H1 (cell line): ENCODE data around the gene AUH. TPM values are rescaled to one million over a fixed set of nuclear protein-coding genes. Genes with fewer than 3 reads are reported as not detected.

Experiments used
- CTCF ChIA-PET: fragments of 300-600 bp; sonication (Branson Sonifier 250); formaldehyde crosslinking; loops from one replicate; lab custom pipeline; 2021; ENCODE audit not compliant: partially characterized antibody; lab: Charles Lee
- POLR2A ChIA-PET: fragments of 300-600 bp; sonication (Branson Sonifier 250); formaldehyde crosslinking; loops from one replicate; lab custom pipeline; 2021; ENCODE audit warnings: inconsistent platforms; ENCODE audit not compliant: partially characterized antibody; lab: Charles Lee
- DNase-seq, 2 experiments: peaks; one replicate each; pipeline versions ENCODE4 v3.0.0 to v3.0.0-alpha.2; 2010 to 2022; ENCODE audit warnings: low spot score in 2 of 2, low read depth in 1 of 2, mixed read lengths in 1 of 2
- FAIRE-seq: peaks from 2 replicates; lab custom pipeline; 2011; peaks lifted over from hg19 to GRCh38; lab: Jason Lieb, UNC
- H2AFZ ChIP-seq: 2 replicates; pipeline ENCODE4 v1.8.1; 2012; ENCODE audit warnings: low read length, inconsistent platforms
- H2AK5ac ChIP-seq: 2 replicates; pipeline ENCODE4 v1.6.1; 2013; ENCODE audit warnings: low read depth, low read length
- H2BK120ac ChIP-seq: replicated peaks from 2 replicates; pipeline ENCODE3; 2013; ENCODE audit warnings: low read depth, low read length, inconsistent platforms
- H2BK12ac ChIP-seq: 2 replicates; pipeline ENCODE4 v1.6.1; 2013; ENCODE audit warnings: low read depth, low read length
- H2BK15ac ChIP-seq: 2 replicates; pipeline ENCODE4 v1.6.1; 2013; ENCODE audit warnings: low read length
- H2BK20ac ChIP-seq: 2 replicates; pipeline ENCODE4 v1.6.1; 2013; ENCODE audit warnings: low read length
- H2BK5ac ChIP-seq: 2 replicates; pipeline ENCODE4 v1.6.1; 2013; ENCODE audit warnings: low read depth, low read length
- H3K14ac ChIP-seq: 2 replicates; pipeline ENCODE4 v1.6.1; 2013; ENCODE audit warnings: inconsistent platforms; ENCODE audit not compliant: insufficient read length
- H3K18ac ChIP-seq: 2 replicates; pipeline ENCODE4 v1.6.1; 2013; ENCODE audit warnings: low read length; ENCODE audit errors: extremely low read depth
- H3K23ac ChIP-seq: 2 replicates; pipeline ENCODE4 v1.6.1; 2013; ENCODE audit warnings: inconsistent platforms; ENCODE audit not compliant: insufficient read length
- H3K23me2 ChIP-seq: 2 replicates; pipeline ENCODE4 v1.6.1; 2013; ENCODE audit warnings: low read depth, low read length
- H3K27ac ChIP-seq: 2 replicates; pipeline ENCODE4 v1.6.1; 2011; ENCODE audit warnings: low read depth, low read length, inconsistent platforms
- H3K27me3 ChIP-seq, 4 experiments: replicated peaks in 1 of 4; 1 replicate in 1 of 4; 2 replicates in 3 of 4; pipeline versions ENCODE4 v1.6.1 to v1.8.1; 2011 to 2013; ENCODE audit warnings: low read length in 3 of 4, mild to moderate bottlenecking in 3 of 4, inconsistent platforms in 2 of 4, mixed read lengths in 2 of 4, moderate library complexity in 1 of 4; ENCODE audit not compliant: control insufficient read depth in 3 of 4, insufficient read depth in 3 of 4; ENCODE audit errors: extremely low read depth in 1 of 4
- H3K36me3 ChIP-seq, 4 experiments: 2 replicates each; pipeline versions ENCODE4 v1.6.1 to v1.8.1; 2011 to 2013; ENCODE audit warnings: mild to moderate bottlenecking in 4 of 4, low read length in 3 of 4, moderate library complexity in 2 of 4, control low read depth in 1 of 4, inconsistent platforms in 1 of 4; ENCODE audit not compliant: insufficient read depth in 4 of 4, control insufficient read depth in 2 of 4
- H3K4ac ChIP-seq: replicated peaks from 2 replicates; pipeline ENCODE3; 2013; ENCODE audit warnings: low read length, low read depth, mixed read lengths, inconsistent platforms; ENCODE audit not compliant: insufficient read length
- H3K4me1 ChIP-seq, 4 experiments: replicated peaks in 1 of 4; 1 replicate in 1 of 4; 2 replicates in 3 of 4; pipeline versions ENCODE4 v1.6.1 to v1.8.1; 2011 to 2013; ENCODE audit warnings: low read length in 3 of 4, inconsistent platforms in 2 of 4, mixed read lengths in 1 of 4; ENCODE audit not compliant: insufficient read depth in 4 of 4, control insufficient read depth in 3 of 4
- H3K4me2 ChIP-seq, 2 experiments: 2 replicates each; pipeline versions ENCODE4 v1.6.1 to v1.8.1; 2011 to 2013; ENCODE audit warnings: low read depth in 2 of 2, low read length in 2 of 2, control low read depth in 1 of 2, inconsistent platforms in 1 of 2, mild to moderate bottlenecking in 1 of 2; ENCODE audit not compliant: insufficient read depth in 1 of 2
- H3K4me3 ChIP-seq, 4 experiments: fragments of 200-600, 300-600 bp in 1 of 4; sonication (generic), shearing (Covaris generic), sonication (Bioruptor Twin) in 1 of 4; 2 replicates each; pipeline versions ENCODE4 v1.5.1 to v1.8.1; 2011 to 2016; ENCODE audit warnings: low read length in 4 of 4, low read depth in 3 of 4, control low read depth in 2 of 4, inconsistent platforms in 2 of 4, mild to moderate bottlenecking in 2 of 4, mixed read lengths in 1 of 4, moderate library complexity in 1 of 4; ENCODE audit not compliant: insufficient read depth in 2 of 4; ENCODE audit errors: extremely low read depth in 1 of 4
- H3K56ac ChIP-seq: replicated peaks from 2 replicates; pipeline ENCODE3; 2013; ENCODE audit warnings: low read depth, mild to moderate bottlenecking, mixed read lengths, low read length, inconsistent platforms; ENCODE audit not compliant: insufficient read length
- H3K79me1 ChIP-seq: 2 replicates; pipeline ENCODE4 v1.6.1; 2013; ENCODE audit warnings: low read depth, low read length, control low read depth
- H3K79me2 ChIP-seq, 2 experiments: 2 replicates each; pipeline versions ENCODE4 v1.6.1 to v1.8.1; 2012 to 2013; ENCODE audit warnings: low read length in 2 of 2, mild to moderate bottlenecking in 2 of 2, inconsistent platforms in 1 of 2; ENCODE audit not compliant: insufficient read depth in 2 of 2, control insufficient read depth in 1 of 2
- H3K9ac ChIP-seq, 4 experiments: replicated peaks in 1 of 4; 1 replicate in 1 of 4; 2 replicates in 3 of 4; pipeline versions ENCODE4 v1.6.1 to v1.8.1; 2011 to 2013; ENCODE audit warnings: low read depth in 3 of 4, low read length in 3 of 4, control low read depth in 2 of 4, mild to moderate bottlenecking in 2 of 4, moderate library complexity in 2 of 4, inconsistent platforms in 1 of 4; ENCODE audit errors: extremely low read depth in 1 of 4
- H3K9me3 ChIP-seq, 2 experiments: 2 replicates each; pipeline versions ENCODE4 v1.6.1 to v1.8.1; 2012 to 2013; ENCODE audit warnings: mild to moderate bottlenecking in 2 of 2, moderate library complexity in 2 of 2, control low read depth in 1 of 2, inconsistent platforms in 1 of 2, low read depth in 1 of 2, low read length in 1 of 2, mixed read lengths in 1 of 2; ENCODE audit not compliant: insufficient read depth in 2 of 2
- H4K20me1 ChIP-seq, 2 experiments: replicated peaks in 1 of 2; 2 replicates each; pipeline versions ENCODE3 to v1.8.1; 2011 to 2013; ENCODE audit warnings: inconsistent platforms in 2 of 2, low read length in 2 of 2, mild to moderate bottlenecking in 1 of 2; ENCODE audit not compliant: insufficient read depth in 2 of 2, control insufficient read depth in 1 of 2
- H4K5ac ChIP-seq: 2 replicates; pipeline ENCODE4 v1.6.1; 2013; ENCODE audit warnings: low read length, low read depth, mixed read lengths, inconsistent platforms; ENCODE audit not compliant: insufficient read length
- H4K8ac ChIP-seq: 2 replicates; pipeline ENCODE4 v1.8.0; 2013; ENCODE audit warnings: mild to moderate bottlenecking, moderate library complexity, low read length, inconsistent platforms; ENCODE audit not compliant: insufficient read depth; ENCODE audit errors: extremely low read depth
- H4K91ac ChIP-seq: replicated peaks from 2 replicates; pipeline ENCODE3; 2013; ENCODE audit warnings: low read length, mixed read lengths, inconsistent platforms; ENCODE audit not compliant: insufficient read length
- KDM1A ChIP-seq: fragments of 200-600, 300-600 bp; sonication (generic); IDR thresholded peaks from 2 replicates; pipeline ENCODE4 v1.7.1; 2016; ENCODE audit warnings: mild to moderate bottlenecking, low read length, borderline replicate concordance
- YY1 ChIP-seq: IDR thresholded peaks from 2 replicates; pipeline ENCODE4 v1.6.1; 2011; ENCODE audit warnings: low read depth, mild to moderate bottlenecking, low read length
- WGBS, 2 experiments: shearing (Covaris generic) in 1 of 2; methylation state at CpG; one replicate each; pipeline versions ENCODE4 v1.1.6 to v1.1.7; 2013 to 2015; ENCODE audit warnings: low lambda C conversion rate in 2 of 2, mixed read lengths in 2 of 2, inconsistent platforms in 1 of 2, low coverage in 1 of 2, missing lambda C conversion rate in 1 of 2; ENCODE audit not compliant: insufficient replicate concordance in 2 of 2, insufficient coverage in 1 of 2, insufficient read length in 1 of 2; ENCODE audit errors: extremely low coverage in 1 of 2, missing lambda C conversion rate in 1 of 2; 5-methylcytosine and 5-hydroxymethylcytosine counted together
- polyA plus RNA-seq, 7 experiments: library from polyadenylated mRNA; depleted of rRNA in 3 of 7; stranded (reverse) in 5 of 7; unstranded in 2 of 7; fragments of >200 nt in 5 of 7; fragments of 200-250 nt in 2 of 7; gene quantifications; 1 replicate in 5 of 7; 2 replicates in 1 of 7; 4 replicates in 1 of 7; pipeline versions ENCODE4 v1.2.1 to v1.2.3, GENCODE V29; 2011 to 2013; ENCODE audit warnings: missing spikeins in 2 of 7, mixed read lengths in 2 of 7
- total RNA-seq: library from RNA; stranded (reverse); fragmentation: NEBNext Ultra II Directional; extraction: Animal tissue kit (Norgen Biotek cat#: 25700); gene quantifications from 2 replicates; pipeline ENCODE4 v1.2.1, GENCODE V29; 2021

The AUH gene
- total and polyA plus RNA-seq, 2 of the 8 experiments (the other 6 are each of a cell fraction or from before 2014, with no cell fraction given), result 5.8 to 21.9 TPM

DNA sequence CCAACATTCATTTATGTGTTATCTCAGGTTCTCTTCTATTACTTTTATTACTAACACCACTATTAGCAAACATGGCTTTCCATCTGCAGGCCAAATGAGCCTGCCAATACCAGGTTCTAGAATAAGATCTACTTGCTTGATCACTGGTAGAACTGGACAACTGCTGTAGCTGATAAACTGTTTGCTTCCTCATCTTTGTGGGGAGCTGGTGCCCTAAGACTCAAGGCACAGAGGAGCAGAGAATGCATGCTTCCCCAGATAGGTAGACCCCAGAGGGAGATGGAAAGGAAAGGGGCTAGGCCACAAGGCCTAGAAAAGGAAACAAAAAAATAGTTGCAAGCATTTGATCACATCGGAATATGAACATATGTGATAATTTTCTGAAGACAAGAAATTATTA lies 30.7 kb upstream of the AUH start:
- H3K4me1 ChIP-seq, result no peaks in the 10 kb centered on the region
- no peak overlapping the region for H3K14ac ChIP-seq
- no peak overlapping the region for H2AK5ac ChIP-seq
- no peak overlapping the region for H3K23ac ChIP-seq
- no peak overlapping the region for H3K27ac ChIP-seq
- no peak overlapping the region for H3K56ac ChIP-seq
- no peak for FAIRE-seq
- H2BK12ac ChIP-seq, result no peak overlapping the region
- H2AFZ ChIP-seq, result no peak overlapping the region
- no peaks in the 10 kb centered on the region for H3K27me3 ChIP-seq
- H3K4ac ChIP-seq, result no peak overlapping the region
- H2BK5ac ChIP-seq, result no peak overlapping the region
- H3K79me2 ChIP-seq, result no peaks in the 10 kb centered on the region
- no peak overlapping the region for H4K91ac ChIP-seq
- H3K36me3 ChIP-seq, result no peaks in the 10 kb centered on the region
- no peak overlapping the region for H3K18ac ChIP-seq
- H3K9me3 ChIP-seq, result no peaks in the 10 kb centered on the region
- DNase-seq, result no peak
- H3K4me3 ChIP-seq, result no peak overlapping the region
- no peaks in the 10 kb centered on the region for H3K79me1 ChIP-seq
- H2BK15ac ChIP-seq, result no peak overlapping the region
- H2BK120ac ChIP-seq, result no peak overlapping the region
- WGBS, 2 experiments, result 100% methylated on average over 1 of the region's 1 CpG; no CpG with 5 or more reads in 1 of the 2 experiments
- no peak overlapping the region for H4K8ac ChIP-seq
- no peak overlapping the region for H2BK20ac ChIP-seq
- CTCF ChIA-PET, result interaction anchor here (1.1 kb wide), 1 partner anchor 387 kb away, joined by 3 read pairs; no protein-coding TSS in a partner anchor
- H4K20me1 ChIP-seq, result no peaks in the 10 kb centered on the region
- no peak overlapping the region for H3K9ac ChIP-seq
- POLR2A ChIA-PET, result no interaction called here
- no peak overlapping the region for H4K5ac ChIP-seq
- H3K4me2 ChIP-seq, result no peak overlapping the region
- 0 out of 2 replicates have a peak, but pooled peaks cover 2% of the 10 kb centered on the region for H3K23me2 ChIP-seq
- TF ChIP-seq YY1, result no peak
- no peak for TF ChIP-seq KDM1A
